A673 (cell line): ENCODE results near the gene SHROOM3. TPM values are rescaled to one million over a fixed set of nuclear protein-coding genes. Genes with fewer than 3 reads are reported as not detected.

Experiments used
- BruUV-seq: library from RNA; stranded (reverse); fragments of 400-500 nt; replicated peaks from 2 replicates; lab custom pipeline; 2021; lab: Mats Ljungman, UMichigan
- CTCF ChIA-PET: fragments of 300-600 bp; sonication (Branson Sonifier 250); formaldehyde crosslinking; loops from one replicate; lab custom pipeline; 2022; ENCODE audit warnings: antibody characterized with exemption; lab: Charles Lee
- POLR2A ChIA-PET: fragments of 300-600 bp; sonication (Branson Sonifier 250); formaldehyde crosslinking; loops from one replicate; lab custom pipeline; 2022; ENCODE audit warnings: antibody characterized with exemption; ENCODE audit not compliant: low non-redundant PET; lab: Charles Lee
- DNase-seq: peaks from one replicate; pipeline ENCODE4 v3.0.0-alpha.2; 2015; ENCODE audit warnings: low spot score
- H3K27ac ChIP-seq: fragments of 200-600 bp; sonication (generic); 2 replicates; pipeline ENCODE4 v1.5.1; 2016; ENCODE audit warnings: mixed run types, low read depth, mild to moderate bottlenecking, mixed read lengths, antibody characterized with exemption, low read length; ENCODE audit not compliant: poor library complexity, severe bottlenecking
- H3K27me3 ChIP-seq: fragments of 200-600 bp; sonication (generic); replicated peaks from 2 replicates; pipeline ENCODE4 v1.6.1; 2017; ENCODE audit warnings: mixed run types, low read depth, mild to moderate bottlenecking, mixed read lengths, antibody characterized with exemption, low read length; ENCODE audit not compliant: insufficient read depth, poor library complexity
- H3K36me3 ChIP-seq: fragments of 200-600 bp; sonication (generic); 2 replicates; pipeline ENCODE4 v1.6.1; 2016; ENCODE audit warnings: mixed run types, mild to moderate bottlenecking, mixed read lengths, antibody characterized with exemption, low read length; ENCODE audit not compliant: insufficient read depth, poor library complexity, severe bottlenecking
- H3K4me1 ChIP-seq: fragments of 200-600 bp; sonication (generic); 2 replicates; pipeline ENCODE4 v1.6.1; 2017; ENCODE audit warnings: mixed run types, mild to moderate bottlenecking, mixed read lengths, antibody characterized with exemption, low read length; ENCODE audit not compliant: insufficient read depth, poor library complexity, severe bottlenecking
- H3K4me3 ChIP-seq: fragments of 200-600 bp; sonication (generic); 2 replicates; pipeline ENCODE4 v1.5.1; 2016; ENCODE audit warnings: low read depth, mixed run types, mild to moderate bottlenecking, mixed read lengths, low read length; ENCODE audit not compliant: poor library complexity, severe bottlenecking
- H3K9me3 ChIP-seq: fragments of 200-600 bp; sonication (generic); 2 replicates; pipeline ENCODE4 v1.6.1; 2016; ENCODE audit warnings: mixed run types, low read depth, mild to moderate bottlenecking, mixed read lengths, antibody characterized with exemption, low read length; ENCODE audit not compliant: poor library complexity, severe bottlenecking
- CTCF ChIP-seq: fragments of 300-800, 200-600 bp; sonication (generic); conservative IDR thresholded peaks from 2 replicates; pipeline ENCODE4 v1.5.1; 2017; ENCODE audit warnings: low read depth, mild to moderate bottlenecking, antibody characterized with exemption, low read length, moderate library complexity, mixed read lengths
- EZH2 ChIP-seq: fragments of 200-600 bp; sonication (generic); IDR thresholded peaks from 2 replicates; pipeline ENCODE4 v1.6.1; 2017; ENCODE audit warnings: borderline replicate concordance, low read depth, mild to moderate bottlenecking, mixed read lengths, antibody characterized with exemption, low read length; ENCODE audit not compliant: poor library complexity, severe bottlenecking
- intact Hi-C: fragments of 100-400 bp; cut with micrococcal nuclease; formaldehyde crosslinking; loops from one replicate; pipeline ENCODE4 v1.10.0; 2022; ENCODE audit not compliant: unreplicated experiment
- total RNA-seq: library from RNA; stranded (reverse); gene quantifications from 2 replicates; pipeline ENCODE4 v1.2.3, GENCODE V29; 2021

The SHROOM3 gene
- total RNA-seq, 1 experiment from 2014 or later, result 9.3 TPM

- H3K27ac ChIP-seq, result no peak overlapping the region
- ChIA-PET CTCF (no interaction called here), POLR2A (no interaction called here)
- intact Hi-C loops, result no loop called here
- H3K4me1 ChIP-seq, result no peaks in the 10 kb centered on the region
- no TSS peak for BruUV-seq
- no peak overlapping the region for H3K4me3 ChIP-seq
- TF ChIP-seq CTCF (no peak), EZH2 (no peak)
- no peaks in the 10 kb centered on the region for H3K27me3 ChIP-seq
- DNase-seq, result no peak
- no peaks in the 10 kb centered on the region for H3K9me3 ChIP-seq
- no peaks in the 10 kb centered on the region for H3K36me3 ChIP-seq
Measured at GRCh38 chr4:76670631-76671030, 235.6 kb downstream of the SHROOM3 start.

- CTCF ChIA-PET, result no interaction called here
Measured at GRCh38 chr4:76673362-76673761, 238.3 kb downstream of the SHROOM3 start.

GRCh38 chr4:76674983-76675382, 240.0 kb downstream of the SHROOM3 start:
- no TSS peak for BruUV-seq
- TF ChIP-seq EZH2, result no peak
- no peak for TF ChIP-seq CTCF
- POLR2A ChIA-PET, result no interaction called here
- Histone ChIP-seq H3K4me3 (no peak overlapping the region), H3K27me3 (no peaks in the 10 kb centered on the region), H3K36me3 (no peaks in the 10 kb centered on the region), H3K27ac (no peak overlapping the region), H3K4me1 (no peaks in the 10 kb centered on the region), H3K9me3 (no peaks in the 10 kb centered on the region)
- intact Hi-C loops, result no loop called here
- CTCF ChIA-PET, result no interaction called here
- no peak for DNase-seq

More at GRCh38 chr4:76673362-76673761, 238.3 kb downstream of the SHROOM3 start:
- H3K4me1 ChIP-seq, result no peaks in the 10 kb centered on the region
- no peak for TF ChIP-seq CTCF
- no peak for TF ChIP-seq EZH2
- no peaks in the 10 kb centered on the region for H3K36me3 ChIP-seq
- no peaks in the 10 kb centered on the region for H3K27me3 ChIP-seq
- H3K27ac ChIP-seq, result no peak overlapping the region
- H3K4me3 ChIP-seq, result no peak overlapping the region
- no peak for DNase-seq
- no TSS peak for BruUV-seq
- H3K9me3 ChIP-seq, result no peaks in the 10 kb centered on the region
- POLR2A ChIA-PET, result no interaction called here
- intact Hi-C loops, result no loop called here
